ENCODE data around the gene IDUA.

GRCh38 chr4:1003271-1004070 is 16.6 kb downstream of the IDUA start:
- TF ChIP-seq GATA3 (IDR thresholded peaks at IDR 0.05; ENCODE audit: low read depth, low read length) = no peak
- no peak for TF ChIP-seq GATA2 (IDR thresholded peaks at IDR 0.05; ENCODE audit: low read depth, low read length)

Data from SH-SY5Y (cell line).